Calu3 (cell line): ENCODE results near the gene KBTBD13. TPM values are rescaled to one million over a fixed set of nuclear protein-coding genes. Genes with fewer than 3 reads are reported as not detected.
"Not testable (repeated sequence)": the region's sequence is repeated elsewhere in the genome, so short reads cannot be mapped to it uniquely, and the experiment has no call there.

Experiments
- BruUV-seq: library from RNA; stranded (reverse); fragments of 400-500 nt; replicated peaks from 2 replicates; lab custom pipeline; 2021; lab: Mats Ljungman, UMichigan
- CTCF ChIA-PET: fragments of 300-600 bp; sonication (Branson Sonifier 250); formaldehyde crosslinking; loops from one replicate; lab custom pipeline; 2022; ENCODE audit warnings: antibody characterized with exemption; lab: Charles Lee
- DNase-seq: peaks from one replicate; pipeline ENCODE4 v3.0.0; 2022
- H3K27ac Mint-ChIP-seq: one replicate; pipeline ENCODE4 v1.8.0; 2022; ENCODE audit warnings: mixed read lengths; ENCODE audit not compliant: unreplicated experiment
- H3K27me3 Mint-ChIP-seq: one replicate; pipeline ENCODE4 v1.8.0; 2022; ENCODE audit warnings: mixed read lengths; ENCODE audit not compliant: unreplicated experiment
- H3K36me3 Mint-ChIP-seq: one replicate; pipeline ENCODE4 v1.8.0; 2022; ENCODE audit warnings: mild to moderate bottlenecking, moderate library complexity, mixed read lengths; ENCODE audit not compliant: insufficient read depth, unreplicated experiment
- H3K4me1 Mint-ChIP-seq: one replicate; pipeline ENCODE4 v1.8.0; 2022; ENCODE audit warnings: mild to moderate bottlenecking, low read depth, mixed read lengths; ENCODE audit not compliant: unreplicated experiment
- H3K4me3 Mint-ChIP-seq: one replicate; pipeline ENCODE4 v1.8.0; 2022; ENCODE audit warnings: mild to moderate bottlenecking, low read depth, moderate library complexity, mixed read lengths; ENCODE audit not compliant: unreplicated experiment
- H3K9me3 Mint-ChIP-seq: one replicate; pipeline ENCODE4 v1.8.0; 2022; ENCODE audit warnings: low read depth, mixed read lengths; ENCODE audit not compliant: unreplicated experiment
- intact Hi-C: fragments of 100-400 bp; cut with micrococcal nuclease; formaldehyde crosslinking; loops from one replicate; pipeline ENCODE4 v1.10.0; 2022; ENCODE audit not compliant: unreplicated experiment
- total RNA-seq: library from RNA; stranded (reverse); gene quantifications from 2 replicates; pipeline ENCODE4 v1.2.3, GENCODE V29; 2022
- TF ChIP-seq, protein P1 (sequence below): fragments of 200-600 bp; IDR thresholded peaks from one replicate; pipeline ENCODE4 v1.8.0; 2022; ENCODE audit warnings: antibody characterized with exemption; ENCODE audit not compliant: unreplicated experiment

Gene KBTBD13
- total RNA-seq, 1 experiment from 2014 or later, result not detected

DNA sequence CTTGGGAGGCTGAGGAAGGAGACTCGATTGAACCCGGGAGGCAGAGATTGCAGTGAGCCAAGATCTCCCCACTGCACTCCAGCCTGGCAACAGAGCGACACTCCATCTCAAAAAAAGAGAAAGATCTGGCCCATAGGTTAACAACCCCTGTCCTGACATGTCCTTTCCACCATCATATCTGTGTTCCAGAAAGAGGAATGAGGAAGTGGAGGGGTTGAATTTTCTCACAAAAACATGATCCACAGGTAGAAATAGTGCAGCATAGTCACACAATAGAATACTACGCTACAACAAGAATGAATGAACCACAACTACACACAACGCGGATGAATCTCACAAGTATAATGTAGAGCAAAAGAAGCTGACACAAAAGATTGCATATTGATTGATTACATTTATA, 36.1 kb upstream of the KBTBD13 start:
- TF ChIP-seq, protein P1, sequence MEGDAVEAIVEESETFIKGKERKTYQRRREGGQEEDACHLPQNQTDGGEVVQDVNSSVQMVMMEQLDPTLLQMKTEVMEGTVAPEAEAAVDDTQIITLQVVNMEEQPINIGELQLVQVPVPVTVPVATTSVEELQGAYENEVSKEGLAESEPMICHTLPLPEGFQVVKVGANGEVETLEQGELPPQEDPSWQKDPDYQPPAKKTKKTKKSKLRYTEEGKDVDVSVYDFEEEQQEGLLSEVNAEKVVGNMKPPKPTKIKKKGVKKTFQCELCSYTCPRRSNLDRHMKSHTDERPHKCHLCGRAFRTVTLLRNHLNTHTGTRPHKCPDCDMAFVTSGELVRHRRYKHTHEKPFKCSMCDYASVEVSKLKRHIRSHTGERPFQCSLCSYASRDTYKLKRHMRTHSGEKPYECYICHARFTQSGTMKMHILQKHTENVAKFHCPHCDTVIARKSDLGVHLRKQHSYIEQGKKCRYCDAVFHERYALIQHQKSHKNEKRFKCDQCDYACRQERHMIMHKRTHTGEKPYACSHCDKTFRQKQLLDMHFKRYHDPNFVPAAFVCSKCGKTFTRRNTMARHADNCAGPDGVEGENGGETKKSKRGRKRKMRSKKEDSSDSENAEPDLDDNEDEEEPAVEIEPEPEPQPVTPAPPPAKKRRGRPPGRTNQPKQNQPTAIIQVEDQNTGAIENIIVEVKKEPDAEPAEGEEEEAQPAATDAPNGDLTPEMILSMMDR, result no peak
- BruUV-seq, result no TSS peak
- Mint-ChIP-seq H3K9me3 (no peaks in the 10 kb centered on the region), H3K4me1 (peaks cover 27% of the 10 kb centered on the region), H3K36me3 (no peaks in the 10 kb centered on the region), H3K27me3 (no peaks in the 10 kb centered on the region), H3K27ac (no peak overlapping the region), H3K4me3 (no peak overlapping the region)
- CTCF ChIA-PET, result interaction anchor here (0.7 kb wide), 1 partner anchor 24 kb away, joined by 4 read pairs; no protein-coding TSS in a partner anchor
- no peak for DNase-seq
- intact Hi-C loops, result no loop called here

DNA sequence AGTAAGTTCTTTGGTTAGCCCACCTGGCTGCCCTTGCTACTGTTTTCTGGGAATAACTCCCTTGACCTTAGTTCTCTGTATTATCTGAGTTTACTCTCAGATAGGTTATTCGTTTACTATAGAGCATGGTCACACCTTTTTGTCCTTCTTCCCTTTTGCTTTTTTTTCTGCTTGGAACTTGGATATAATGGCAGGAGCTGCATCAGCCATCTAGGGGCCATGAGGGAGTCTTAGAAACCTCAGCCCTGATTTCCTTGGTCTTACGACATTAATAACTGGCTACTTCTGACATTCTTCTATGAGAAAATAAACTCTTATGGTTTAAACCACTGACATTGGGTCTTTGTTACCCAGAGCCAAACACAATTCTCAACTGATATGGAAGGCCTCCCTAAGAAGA, 34.8 kb upstream of the KBTBD13 start:
- BruUV-seq, result no TSS peak
- DNase-seq, result no peak
- H3K4me3 Mint-ChIP-seq, result no peak overlapping the region
- H3K27me3 Mint-ChIP-seq, result no peaks in the 10 kb centered on the region
- CTCF ChIA-PET, result no interaction called here
- intact Hi-C loops, result no loop called here
- H3K4me1 Mint-ChIP-seq, result peaks cover 30% of the 10 kb centered on the region
- TF ChIP-seq, protein P1, result no peak
- H3K27ac Mint-ChIP-seq, result no peak overlapping the region
- H3K9me3 Mint-ChIP-seq, result no peaks in the 10 kb centered on the region
- H3K36me3 Mint-ChIP-seq, result no peaks in the 10 kb centered on the region

DNA sequence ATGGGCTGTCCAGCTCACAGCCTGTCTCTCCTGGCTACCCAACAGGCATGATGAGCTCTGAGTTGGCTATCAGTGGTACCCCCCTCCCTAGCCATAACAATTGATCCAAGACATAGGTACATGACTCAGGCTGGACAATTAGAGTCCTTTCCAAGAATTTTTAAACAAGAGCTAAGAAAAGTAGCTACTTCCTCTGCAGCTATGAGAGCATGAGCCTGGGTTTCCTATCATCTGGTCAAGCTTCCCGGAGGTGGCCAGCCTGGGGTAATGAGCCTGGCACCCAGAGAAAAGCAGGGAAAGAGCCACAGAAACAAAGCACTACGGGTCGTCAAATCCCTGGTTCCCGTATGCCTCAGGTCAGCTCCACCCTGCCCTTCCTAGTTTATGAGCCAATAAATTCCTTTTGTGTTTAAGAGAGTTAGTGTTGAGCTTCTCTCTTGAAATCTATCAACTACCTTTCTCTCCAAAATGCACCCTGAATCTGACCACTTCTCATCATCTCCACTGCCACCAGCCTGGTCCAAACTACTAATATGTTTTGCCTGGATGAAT, 33.7 kb upstream of the KBTBD13 start:
- CTCF ChIA-PET, result interaction anchor here (0.6 to 2.0 kb wide), 2 partner anchors 12 to 62 kb away, joined by 5 to 8 read pairs; no protein-coding TSS in a partner anchor
- no peak for DNase-seq
- Mint-ChIP-seq H3K9me3 (no peaks in the 10 kb centered on the region), H3K27me3 (no peaks in the 10 kb centered on the region), H3K4me3 (no peak overlapping the region), H3K27ac (no peak overlapping the region), H3K4me1 (peaks cover 30% of the 10 kb centered on the region), H3K36me3 (no peaks in the 10 kb centered on the region)
- TF ChIP-seq, protein P1, result no peak
- intact Hi-C loops, result no loop called here
- no TSS peak for BruUV-seq

DNA sequence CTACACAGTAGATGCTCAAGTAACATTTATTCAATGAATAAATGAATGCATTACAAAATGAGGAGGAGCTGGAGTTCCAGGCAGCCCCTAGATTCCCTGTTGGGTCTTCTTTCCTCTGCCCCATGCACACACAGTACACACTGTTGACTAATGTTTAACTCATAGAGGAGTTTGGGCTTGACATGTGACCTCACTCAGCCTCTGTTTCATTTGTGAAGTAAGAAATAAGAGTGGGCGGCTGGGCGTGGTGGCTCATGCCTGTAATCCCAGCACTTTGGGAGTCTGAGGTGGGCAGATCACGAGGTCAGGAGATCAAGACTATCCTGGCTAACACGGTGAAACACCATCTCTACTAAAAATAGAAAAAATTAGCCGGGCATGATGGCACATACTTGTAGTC, 32.3 kb upstream of the KBTBD13 start:
- CTCF ChIA-PET, result interaction anchor here (1.0 to 2.0 kb wide), 3 partner anchors 10 to 275 kb away, joined by 3 to 8 read pairs (median 3); no protein-coding TSS in a partner anchor
- H3K27me3 Mint-ChIP-seq, H3K9me3 Mint-ChIP-seq, BruUV-seq, H3K4me3 Mint-ChIP-seq, intact Hi-C loops, H3K27ac Mint-ChIP-seq, H3K36me3 Mint-ChIP-seq: not testable (repeated sequence)
- DNase-seq, result peak; percentile 39
- peaks cover 32% of the 10 kb centered on the region for H3K4me1 Mint-ChIP-seq
